ENCODE data around the gene GJD3.

- TF ChIP-seq CTCF (IDR thresholded peaks at IDR 0.05; ENCODE audit: insufficient read depth, low read length) (no peak), REST (IDR thresholded peaks at IDR 0.05; ENCODE audit: insufficient replicate concordance, low read depth) (no peak)
Observed at GRCh38 chr17:40350689-40351358, 13.7 kb downstream of the GJD3 start.
